Stimulated activated CD8-positive, alpha-beta memory T cell treated with anti-CD3 and anti-CD28 coated beads, Interleukin-12 subunit alpha, Interleukin-12 subunit beta, amount 100 ng/mL, for 4 hours (primary cell): ENCODE measurements around the gene DNMT3B.
"Not testable (repeated sequence)": the region's sequence is repeated elsewhere in the genome, so short reads cannot be mapped to it uniquely, and the experiment has no call there.

Source experiments
- DNase-seq: peaks from one replicate; pipeline ENCODE4 v3.0.0-alpha.2; 2020; ENCODE audit warnings: low read depth

DNMT3B gene

DNA sequence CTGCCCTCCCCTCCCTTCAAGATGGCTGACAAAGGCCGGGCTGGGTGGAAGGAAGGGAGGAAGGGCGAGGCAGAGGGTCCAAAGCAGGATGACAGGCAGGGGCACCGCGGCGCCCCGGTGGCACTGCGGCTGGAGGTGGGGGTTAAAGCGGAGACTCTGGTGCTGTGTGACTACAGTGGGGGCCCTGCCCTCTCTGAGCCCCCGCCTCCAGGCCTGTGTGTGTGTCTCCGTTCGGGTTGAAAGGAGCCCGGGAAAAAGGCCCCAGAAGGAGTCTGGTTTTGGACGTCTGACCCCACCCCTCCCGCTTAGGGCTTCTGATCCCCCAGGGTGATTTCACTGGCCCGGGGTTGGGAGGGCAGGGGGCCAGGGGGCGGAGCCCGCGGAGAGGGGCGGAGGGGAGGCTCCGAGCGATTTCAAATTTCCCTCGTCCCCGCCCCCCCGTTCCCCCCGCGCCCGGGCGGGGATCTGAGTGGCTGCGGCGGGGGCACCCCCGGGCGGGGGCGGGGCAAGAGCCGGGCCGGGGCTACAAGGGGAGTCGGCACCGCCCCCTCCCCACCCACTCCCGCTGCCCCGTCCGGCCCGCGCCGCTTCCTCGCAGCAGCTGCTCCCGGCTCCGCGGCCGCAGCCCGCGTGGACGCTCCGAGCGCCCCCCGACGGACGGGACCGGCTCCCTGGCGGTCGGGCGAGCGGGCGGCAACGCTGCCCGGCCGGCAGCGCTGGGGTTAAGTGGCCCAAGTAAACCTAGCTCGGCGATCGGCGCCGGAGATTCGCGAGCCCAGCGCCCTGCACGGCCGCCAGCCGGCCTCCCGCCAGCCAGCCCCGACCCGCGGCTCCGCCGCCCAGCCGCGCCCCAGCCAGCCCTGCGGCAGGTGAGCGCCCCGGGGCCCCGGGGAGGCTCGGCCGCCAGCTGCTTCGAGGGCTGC is at the start of gene DNMT3B:
TSS of gene DNMT3B (plus strand) at position 555 of the 923 bp plus-strand sequence. CDS start 17,939 bp downstream, outside the sequence.
- DNase-seq = peak; percentile 64

DNA sequence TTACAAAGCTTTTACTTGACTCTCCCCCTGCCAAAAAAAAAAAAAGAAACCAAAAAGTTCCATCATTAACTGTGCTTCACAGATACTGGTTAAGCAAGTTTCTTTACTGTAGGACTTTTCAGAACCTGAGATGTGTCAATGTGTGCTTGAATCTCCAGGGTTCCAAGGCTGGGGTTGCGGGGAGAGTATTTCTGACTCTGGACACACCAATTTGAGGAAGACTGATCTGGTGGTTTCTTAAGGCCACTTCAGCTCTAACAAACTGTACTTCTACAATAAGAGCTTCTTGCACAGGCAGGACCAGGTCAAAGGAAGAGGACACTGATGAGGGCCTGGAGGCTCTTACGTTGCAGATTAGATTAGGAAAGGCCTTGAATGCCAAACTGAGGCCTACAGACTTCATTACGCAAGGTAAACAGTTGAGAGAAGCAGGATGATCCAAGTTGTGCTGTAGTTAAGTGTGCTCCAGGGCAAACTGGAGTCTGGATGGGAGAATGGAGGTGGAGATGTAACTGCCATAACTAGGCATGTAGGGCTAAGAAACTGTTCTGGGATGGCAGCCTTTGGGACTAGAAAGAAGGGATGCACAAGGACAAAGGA is 43.3 kb upstream of the DNMT3B start:
- DNase-seq = no peak

DNA sequence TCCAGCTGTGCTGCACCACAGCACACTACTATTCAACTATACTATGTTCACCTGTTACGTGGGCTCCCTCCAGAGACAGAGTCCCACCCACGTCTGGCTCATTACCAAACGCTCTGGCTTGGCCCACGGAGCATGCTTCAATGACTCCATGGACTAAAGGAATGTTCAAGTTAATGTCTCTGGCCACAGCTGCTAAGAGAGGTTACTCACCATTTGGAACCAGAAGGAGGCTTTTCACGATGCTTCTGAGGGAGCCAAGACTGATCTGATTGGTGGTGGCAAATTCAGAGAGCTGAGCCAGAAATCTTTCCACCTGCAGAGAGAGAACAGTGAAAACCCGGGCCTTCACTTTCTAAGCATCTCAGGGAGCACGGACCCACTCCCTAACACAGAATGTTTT is 34.5 kb upstream of the DNMT3B start:
- DNase-seq = no peak

DNA sequence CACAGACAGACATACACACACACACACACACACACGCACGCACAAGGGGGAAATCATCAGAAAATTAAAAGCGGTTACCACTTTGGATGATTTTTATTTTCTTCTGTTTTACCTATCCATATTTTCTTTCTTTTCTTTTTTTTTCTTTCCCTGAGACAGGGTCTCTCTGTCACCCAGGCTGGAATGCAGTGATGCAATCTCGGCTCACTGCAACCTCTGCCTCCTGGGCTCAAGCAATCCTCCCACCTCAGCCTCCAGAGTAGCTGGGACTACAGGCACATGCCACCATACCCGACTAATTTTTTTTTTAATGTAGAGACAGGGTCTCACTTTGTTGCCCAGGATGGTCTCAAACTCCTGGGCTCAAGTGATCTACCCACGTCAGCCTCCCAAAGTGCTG is 33.8 kb upstream of the DNMT3B start:
- DNase-seq = not testable (repeated sequence)

DNA sequence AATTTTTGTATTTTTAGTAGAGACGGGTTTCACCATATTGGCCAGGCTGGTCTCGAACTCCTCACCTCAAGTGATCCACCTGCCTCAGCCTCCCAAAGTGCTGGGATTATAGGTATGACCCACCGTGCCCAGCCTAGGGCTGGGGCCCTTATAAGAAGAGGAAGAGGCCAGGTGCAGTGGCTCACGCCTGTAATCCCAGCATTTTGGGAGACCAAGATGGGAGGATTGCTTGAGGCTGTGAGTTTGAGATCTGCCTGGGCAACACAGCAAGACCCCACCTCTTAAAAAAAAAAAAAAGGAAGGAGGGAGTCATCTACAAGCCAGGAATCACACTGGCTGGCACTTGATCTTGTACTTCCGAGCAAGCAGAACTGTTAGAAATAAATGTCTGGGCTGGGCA is 32.9 kb upstream of the DNMT3B start:
- DNase-seq = not testable (repeated sequence)

DNA sequence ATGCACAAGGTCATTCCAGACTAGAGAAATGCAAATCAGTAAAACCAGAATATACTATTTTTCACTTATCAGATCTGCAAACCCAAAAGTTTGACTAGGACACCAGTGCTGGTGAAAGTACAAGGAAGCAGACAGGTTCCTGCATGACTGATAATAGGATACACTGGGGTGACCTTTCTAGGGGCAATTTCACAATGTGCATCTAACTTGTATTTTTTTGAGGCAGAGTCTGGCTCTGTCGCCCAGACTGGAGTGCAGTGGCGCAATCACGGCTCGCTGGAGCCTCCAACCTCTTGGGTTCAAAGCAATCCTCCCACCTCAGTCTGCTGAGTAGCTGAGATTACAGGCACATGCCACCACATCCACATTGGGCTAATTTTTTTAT is 30.3 kb upstream of the DNMT3B start:
- no peak for DNase-seq

DNA sequence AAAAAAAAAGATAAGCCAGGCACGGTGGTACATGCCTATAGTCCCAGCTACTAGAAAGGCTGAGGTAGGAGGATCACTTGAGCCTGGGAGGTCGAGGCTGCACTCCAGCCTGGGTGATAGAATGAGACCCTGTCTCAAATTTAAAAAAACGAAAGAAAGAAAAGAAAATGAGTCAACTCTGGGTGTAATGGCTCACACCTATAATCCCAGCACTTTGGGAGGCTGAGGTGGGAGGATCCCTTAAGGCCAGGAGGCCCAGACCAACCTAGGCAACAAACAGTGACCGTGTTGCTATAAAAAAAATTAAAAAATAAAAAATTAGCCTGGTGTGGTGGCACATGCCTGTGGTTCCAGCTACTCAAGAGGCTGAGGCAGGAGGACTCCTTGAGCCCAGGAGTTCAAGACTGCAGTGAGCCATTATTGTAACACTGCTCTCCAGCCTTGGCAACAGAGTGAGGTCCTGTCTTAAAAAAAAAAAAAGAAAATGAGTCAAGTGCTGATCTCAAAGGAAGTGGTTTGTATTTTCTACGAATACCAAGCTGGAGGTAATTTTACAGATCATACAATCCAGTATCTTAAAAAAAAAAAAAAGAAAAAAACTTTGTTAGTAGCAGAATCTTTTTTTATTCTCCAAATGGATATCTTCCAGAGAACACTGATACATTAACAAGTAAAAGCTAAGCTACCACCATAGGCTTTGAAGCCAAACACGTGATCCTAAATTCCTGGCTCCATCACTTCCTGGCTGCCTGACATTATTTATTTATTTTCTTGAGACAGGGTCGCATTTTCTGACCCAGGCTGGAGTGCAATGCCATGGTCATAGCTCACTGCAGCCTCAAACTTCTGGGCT is 24.6 kb upstream of the DNMT3B start:
- DNase-seq = peak; percentile 8

DNA sequence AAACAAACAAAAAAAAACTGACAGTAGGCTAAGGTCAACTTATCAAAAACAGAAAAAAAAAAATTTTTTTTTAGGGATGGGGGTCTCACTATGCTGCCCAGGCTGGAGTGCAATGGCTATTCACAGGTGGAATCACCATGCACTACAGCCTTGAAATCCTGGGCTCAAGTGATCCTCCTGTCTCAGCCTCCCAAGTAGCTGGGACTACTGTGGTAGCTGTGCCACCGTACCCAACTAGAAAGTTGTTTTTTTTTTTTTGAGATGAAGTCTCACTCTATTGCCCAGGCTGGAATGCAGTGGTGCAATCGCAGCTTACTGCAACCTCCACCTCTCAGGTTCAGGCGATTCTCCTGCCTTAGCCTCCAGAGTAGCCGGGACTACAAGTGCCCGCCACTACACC is 21.0 kb upstream of the DNMT3B start:
- no peak for DNase-seq

DNA sequence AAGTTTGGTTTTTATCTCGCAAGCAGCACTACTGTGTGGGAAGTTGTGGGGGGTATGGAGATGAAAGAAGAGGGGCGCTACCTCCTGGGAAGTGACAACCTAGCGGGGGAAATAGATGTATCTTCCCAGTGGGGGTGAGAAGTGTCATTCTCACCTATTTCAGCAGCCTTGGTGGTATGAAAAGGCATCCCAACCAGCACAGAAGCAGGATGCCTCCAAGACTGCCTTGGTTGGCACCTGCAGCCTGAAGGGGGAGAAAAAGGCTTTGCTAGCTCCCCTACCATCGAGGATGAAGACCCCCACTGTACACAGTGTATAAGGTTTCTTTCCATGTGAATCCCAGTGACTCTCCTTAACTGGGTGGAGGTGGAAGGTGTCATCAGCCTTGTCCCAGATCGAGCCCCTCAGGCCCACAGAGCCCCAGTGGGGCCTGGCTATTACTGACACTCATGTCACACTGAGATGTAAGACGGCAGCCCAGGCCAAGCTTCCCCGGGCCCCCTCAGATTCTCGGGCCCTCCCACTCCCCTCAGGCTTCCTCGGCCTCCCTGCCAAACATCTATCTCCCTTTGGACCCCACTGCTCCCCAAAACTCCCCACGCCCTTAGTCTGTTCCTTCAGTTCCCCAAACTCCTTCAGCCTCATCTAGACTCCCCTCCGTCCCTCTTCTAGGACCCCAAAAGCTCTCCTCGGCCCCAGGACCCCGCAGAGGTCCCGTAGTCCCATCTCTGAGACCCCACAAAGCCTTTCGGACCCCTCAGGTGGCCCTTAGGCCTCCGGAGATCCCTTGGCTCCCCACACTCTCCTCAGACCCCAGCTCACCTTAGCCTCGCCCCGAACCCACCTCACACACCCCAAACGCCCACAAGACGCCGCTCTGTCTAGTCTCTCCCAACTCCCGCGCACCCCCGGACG is 19.6 kb upstream of the DNMT3B start:
- no peak for DNase-seq

DNA sequence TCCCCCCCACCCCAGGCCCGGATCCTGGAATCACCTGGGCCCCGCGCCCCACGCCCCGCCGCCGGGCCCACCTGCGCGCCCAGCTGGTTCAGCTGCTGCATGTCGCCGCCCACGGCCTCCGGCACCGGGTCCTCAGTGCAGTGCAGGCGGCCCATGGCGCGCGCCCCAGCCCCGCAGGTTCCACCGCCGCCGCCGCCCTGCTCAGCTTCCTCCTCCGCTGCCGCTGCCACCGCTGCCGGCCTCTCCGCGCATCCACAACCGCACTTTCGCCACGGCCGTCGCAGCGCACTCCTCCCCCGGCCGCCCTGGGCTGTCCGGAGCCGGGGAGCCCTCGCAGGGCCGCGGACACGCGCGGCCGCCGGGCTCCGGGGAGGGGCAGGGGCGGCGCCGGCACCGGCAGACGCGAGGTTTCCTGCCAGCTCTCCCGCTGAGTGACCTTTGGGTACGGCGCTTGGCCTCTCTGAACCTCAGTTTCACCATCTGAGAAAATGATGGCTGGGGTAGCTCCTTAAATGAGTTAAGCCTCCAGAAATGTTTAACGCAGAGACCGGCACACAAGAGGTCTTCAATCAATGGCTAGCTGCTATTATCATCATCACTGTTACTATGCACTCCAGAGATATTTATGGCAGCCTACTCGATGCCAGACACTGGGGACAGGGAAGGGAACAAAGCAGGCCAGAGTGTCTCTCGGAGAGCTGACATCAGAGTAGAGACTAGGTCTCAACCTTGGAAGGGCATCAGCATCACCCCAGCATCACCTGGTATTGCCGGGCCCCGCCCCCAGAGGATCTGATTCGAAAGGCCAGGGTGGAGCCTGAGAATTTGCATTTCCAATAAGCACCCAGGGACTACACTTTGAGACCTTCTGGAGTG is 18.7 kb upstream of the DNMT3B start, which contains the start of gene COMMD7:
TSS of gene COMMD7 (minus strand) at position 231 of the 876 bp plus-strand sequence. CDS start at position 155, 76 bp downstream.
- DNase-seq = peak; percentile 58

DNA sequence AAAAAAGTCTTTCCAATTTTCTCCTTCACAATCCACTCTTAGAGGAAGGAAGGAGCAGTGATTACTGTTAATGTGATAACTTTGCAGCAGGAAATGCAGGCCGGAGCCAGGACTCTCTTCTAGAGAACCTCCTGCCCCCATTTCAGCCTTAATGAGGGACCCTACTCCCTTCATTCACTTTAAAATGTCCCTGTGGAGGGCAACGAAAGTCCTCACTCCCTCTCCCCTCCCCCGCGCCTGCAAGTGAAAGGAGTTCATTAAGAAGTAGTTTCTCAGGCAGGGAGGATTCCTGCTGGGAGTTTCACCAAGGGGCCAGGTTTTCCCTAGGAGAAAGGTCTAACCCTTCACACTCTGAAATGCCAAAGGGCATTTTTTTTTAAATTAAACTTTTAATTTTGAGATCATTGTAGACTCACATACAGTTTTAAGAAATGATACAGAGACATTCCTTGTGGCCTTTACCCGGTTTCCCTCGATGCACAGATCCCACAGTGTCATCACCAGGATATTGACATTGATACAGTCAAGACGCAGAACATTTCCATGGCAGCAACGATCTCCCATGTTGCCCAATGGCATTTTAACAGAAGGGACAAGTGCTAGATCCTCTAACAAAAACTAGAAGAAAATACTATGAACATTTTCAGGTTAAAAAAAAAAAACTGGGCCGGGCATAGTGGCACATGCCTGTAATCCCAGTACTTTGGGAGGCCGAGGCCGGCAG is 12.1 kb upstream of the DNMT3B start:
- no peak for DNase-seq

DNA sequence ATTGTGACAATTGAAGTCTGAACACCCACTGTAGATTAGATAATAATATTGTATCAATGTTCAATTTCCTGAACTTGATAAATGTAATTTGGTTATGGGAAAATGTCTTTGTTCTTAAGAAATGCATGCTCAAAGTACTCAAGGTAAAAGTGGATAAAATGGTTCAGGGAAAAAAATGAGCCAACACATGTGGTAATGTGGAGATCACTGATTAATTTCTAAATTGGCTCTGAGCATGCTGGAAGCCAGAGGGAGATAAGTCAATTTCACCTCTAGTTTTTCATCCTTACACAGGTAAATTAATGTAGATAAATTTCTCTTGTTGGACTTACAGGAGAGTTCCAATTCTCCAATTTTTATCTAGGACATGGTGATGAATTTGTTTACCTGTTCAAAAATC is 10.9 kb upstream of the DNMT3B start:
- DNase-seq = no peak

DNA sequence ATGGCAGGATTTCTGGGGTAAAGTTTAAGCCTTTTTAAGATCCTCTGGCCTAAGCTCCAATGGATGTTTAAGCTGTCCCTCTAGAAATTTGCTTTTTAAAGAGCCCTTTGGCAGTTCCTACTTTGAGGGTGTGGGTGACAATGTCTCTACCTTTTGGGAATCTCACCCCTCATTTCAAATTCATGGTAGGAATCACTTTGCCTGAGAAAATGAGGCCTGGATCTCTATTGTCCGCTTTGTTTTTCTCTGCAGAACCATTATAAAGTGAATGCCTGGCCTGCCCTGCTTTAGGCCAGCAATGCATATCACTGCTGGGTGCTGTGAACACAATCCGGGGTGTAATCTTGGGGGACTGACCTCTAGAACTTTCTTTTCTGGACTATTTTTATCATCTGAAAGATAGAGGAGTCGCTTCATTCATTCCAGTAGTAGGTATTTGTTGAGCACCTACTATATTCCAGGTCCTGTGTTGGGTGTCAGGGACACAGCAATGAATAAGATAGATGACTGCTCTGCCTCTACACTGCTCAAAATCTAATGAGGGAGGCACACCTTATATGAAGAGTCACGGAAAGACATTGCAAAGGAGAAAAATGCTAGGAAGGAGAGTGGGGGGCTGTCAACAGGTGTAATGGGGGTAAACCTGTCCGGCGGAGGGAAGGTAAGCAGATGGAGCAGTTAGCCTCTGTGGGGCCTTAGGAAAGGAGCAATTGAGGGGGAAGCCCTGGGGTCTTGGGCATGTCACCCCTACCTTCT is 10.3 kb upstream of the DNMT3B start:
- no peak for DNase-seq

DNA sequence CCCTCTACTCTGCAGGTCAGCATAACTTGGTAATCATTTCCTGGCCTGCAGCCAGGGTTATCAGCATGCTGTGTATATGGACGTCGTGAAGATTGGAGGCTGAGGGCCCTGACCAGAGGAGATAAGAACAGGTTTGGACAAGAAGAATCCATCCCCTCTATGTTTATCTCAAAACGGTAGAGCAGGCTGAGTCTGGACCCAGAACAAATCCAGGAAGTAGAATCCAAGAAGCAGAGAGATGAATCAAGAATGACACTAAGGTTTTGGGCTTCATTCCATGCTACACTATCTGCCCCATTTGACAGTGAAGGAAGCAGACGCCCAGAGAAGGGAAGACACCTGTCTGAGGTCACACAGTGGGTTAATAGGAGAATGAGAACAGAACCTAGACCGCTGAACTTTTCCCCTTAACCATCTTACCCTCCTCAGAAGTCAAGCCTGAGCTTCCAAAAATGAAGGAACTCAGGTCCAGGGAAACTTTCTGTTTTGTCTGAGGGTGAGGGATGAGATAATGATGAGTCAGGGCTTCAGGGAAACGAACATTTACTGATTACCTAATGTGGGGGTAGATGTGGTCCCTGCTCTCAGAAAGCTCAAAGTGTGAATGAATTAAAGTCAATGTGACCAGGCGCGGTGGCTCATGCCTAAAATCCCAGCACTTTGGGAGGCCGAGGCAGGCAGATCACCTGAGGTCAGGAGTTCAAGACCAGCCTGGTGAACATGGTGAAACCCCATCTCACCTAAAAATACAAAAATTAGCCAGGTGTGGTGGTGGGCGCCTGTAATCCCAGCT is 9.5 kb upstream of the DNMT3B start:
- no peak for DNase-seq

DNA sequence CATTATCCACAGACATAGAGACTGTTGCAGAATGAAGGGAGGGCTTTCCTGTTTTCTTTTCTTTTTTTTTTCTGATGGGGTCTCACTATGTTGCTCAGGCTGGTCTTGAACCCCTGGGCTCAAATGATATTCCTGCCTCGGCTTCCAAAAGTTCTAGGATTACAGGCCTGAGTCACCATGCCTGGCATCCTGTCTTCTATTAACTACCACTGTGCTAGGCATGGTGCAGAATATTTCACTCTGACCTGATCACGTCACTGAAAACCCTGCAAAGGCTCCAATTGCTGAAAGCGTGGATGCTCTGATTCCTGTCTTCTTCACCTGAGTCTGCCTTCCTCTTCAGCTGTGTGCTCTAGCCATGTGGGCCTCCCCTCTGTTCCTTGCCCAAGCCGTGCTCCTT is 8.5 kb upstream of the DNMT3B start:
- no peak for DNase-seq

DNA sequence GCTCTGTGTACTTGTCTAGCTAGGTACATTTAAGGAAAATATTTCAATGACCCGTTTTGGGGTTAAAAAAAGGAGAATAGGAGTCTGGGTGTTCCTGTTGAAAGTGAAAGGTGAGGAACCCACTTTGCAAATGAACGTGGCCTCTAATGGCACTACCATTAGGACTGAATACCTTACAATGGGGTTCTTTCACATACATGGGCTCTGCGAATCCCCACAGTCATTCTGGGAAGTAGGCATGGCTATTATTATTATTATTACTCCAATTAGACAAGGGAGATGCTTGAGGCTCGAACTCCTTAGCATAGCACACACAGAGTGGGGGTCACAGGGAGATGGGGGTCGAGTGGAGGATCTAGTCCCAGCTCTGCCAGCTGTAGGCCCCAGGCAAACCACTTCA is 6.0 kb upstream of the DNMT3B start:
- no peak for DNase-seq

DNA sequence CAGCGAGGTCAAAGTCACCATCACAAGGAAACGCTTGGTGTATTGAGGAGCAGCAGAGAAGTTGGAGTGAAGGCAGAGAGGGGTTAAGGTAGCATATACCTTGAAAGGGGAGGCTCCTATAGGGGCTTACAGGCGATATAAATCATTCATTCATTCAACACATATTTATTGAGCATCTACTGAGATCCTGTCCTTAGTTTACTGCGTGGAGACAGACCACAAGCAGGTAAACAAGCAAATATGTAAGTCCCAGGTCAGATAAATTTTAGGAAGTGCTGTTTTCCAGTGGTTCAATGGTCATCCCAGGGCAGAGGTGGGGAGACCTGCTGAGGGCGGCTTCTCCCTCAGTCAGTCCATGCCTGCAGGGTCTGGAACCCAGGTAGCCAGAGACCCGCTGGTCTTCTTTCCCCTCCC is 761 bp upstream of the DNMT3B start:
- DNase-seq = no peak

DNA sequence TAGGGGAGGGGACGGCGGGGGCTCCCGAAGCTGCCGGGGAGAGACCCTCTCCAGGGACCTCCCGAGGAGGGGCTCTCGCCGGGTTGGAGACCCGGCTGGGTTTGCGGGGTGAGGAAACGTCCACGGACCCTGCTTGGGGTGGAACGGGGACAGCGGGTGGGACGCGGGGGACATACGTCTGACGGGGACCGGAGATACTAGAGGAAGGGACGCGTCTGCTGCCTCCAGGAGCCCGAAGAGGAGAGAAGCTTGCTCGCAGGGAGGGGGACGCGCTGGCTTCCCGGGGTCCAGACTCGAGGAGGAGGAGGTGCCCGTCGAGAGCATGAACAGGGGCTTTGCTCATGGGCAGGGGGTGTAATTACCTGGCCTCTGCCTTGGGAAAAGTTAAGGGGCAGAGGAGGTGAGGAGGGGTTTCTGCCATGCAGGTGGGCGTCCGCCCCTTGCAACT is 593 bp downstream of the DNMT3B start:
- DNase-seq = no peak
